ENCODE measurements around the gene CREB3.
A peak's percentile ranks its signal among the peaks of the same experiment; 100 is the strongest.

CREB3 gene, protein sequence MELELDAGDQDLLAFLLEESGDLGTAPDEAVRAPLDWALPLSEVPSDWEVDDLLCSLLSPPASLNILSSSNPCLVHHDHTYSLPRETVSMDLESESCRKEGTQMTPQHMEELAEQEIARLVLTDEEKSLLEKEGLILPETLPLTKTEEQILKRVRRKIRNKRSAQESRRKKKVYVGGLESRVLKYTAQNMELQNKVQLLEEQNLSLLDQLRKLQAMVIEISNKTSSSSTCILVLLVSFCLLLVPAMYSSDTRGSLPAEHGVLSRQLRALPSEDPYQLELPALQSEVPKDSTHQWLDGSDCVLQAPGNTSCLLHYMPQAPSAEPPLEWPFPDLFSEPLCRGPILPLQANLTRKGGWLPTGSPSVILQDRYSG

DNA sequence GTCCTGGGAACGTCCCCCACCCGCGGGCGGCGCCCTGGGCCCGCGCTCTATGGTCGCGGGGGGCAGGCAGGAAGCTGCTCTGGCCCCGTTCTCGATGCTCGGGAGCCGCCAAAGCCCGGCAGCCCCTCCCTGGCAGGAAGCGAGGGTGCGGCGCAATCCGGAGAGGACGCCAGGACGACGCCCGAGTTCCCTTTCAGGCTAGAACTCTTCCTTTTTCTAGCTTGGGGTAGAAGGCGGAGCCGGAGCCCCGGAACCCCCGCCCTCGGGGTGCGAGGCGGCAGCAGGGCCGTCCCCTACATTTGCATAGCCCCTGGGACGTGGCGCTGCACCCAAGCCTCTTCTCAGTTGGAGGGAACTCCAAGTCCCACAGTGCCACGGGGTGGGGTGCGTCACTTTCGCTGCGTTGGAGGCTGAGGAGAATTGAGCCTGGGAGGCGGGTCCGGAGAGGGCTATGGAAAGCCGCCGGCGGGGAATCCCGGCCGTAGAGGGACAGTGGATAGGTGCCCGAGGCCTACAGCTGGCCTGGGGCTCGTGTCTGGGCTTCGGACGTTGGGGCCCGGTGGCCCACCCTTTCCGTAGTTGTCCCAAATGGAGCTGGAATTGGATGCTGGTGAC lies at the start of gene CREB3, which contains the start of gene TLN1:
Gene CREB3 (plus strand): TSS at position 482 of the 615 bp plus-strand sequence. CDS start 107 bp downstream, at position 589.
Gene TLN1 (minus strand): TSS at position 11 of the 615 bp plus-strand sequence. CDS start 6,501 bp downstream, outside the sequence.
- peak; percentile 67 to 100 (median 96) for DNase-seq

- no peak for DNase-seq
These were observed 49.1 kb upstream of the CREB3 start for GRCh38 chr9:35683323-35683722.

GRCh38 chr9:35684921-35685320 lies 47.5 kb upstream of the CREB3 start:
- DNase-seq, result no peak

GRCh38 chr9:35685506-35685905 lies 47.0 kb upstream of the CREB3 start:
- DNase-seq, result no peak

- DNase-seq, result no peak
These were observed 46.0 kb upstream of the CREB3 start for GRCh38 chr9:35686222-35687203.

DNA sequence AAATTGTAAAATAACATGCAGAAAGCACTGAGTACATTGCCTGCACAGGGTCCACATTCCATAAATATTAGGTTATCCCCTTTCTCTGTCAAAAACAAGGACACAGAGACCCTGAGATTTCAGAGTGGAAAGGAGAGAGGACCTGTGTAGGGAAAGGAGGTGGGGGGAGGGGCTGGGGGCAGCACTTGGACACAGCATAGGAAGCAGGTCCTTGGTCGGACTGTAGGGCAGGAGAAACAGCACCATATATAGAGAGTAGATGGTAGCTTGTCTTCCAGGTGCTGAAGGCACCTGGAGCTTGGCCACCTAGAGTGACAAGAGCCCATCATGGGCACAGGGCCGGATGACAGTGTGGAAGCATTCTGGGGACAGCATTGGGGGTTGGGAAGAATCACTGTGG lies 45.2 kb upstream of the CREB3 start:
- no peak for DNase-seq

DNA sequence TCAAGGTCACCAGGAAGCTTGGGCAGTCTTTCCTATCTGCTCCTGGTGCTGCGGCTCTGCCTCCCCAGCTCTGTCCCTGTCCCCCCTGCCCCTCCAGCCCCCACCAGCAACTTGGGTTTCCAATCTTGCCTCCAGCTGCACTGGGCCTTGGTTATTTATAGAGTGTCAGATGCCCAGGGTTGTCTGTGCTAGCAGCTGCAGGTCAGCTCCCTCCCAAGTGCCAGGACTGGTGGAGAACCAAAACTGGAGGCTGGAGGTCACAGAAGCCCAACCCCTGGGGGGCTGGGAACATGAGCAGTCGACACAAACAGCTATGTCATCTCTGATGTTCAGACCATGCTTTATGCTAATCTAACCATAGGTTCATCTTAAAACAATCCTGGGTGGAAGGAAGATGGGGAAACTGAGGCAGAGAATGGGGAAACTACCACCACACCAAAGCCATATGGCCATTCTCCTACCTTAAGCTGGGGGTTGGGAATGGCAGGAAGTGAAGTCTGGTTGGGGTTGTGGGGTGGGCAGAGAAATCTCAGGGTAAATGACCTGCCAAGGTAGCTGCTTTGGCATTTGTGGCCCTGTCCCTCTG lies 44.4 kb upstream of the CREB3 start:
- no peak for DNase-seq

DNA sequence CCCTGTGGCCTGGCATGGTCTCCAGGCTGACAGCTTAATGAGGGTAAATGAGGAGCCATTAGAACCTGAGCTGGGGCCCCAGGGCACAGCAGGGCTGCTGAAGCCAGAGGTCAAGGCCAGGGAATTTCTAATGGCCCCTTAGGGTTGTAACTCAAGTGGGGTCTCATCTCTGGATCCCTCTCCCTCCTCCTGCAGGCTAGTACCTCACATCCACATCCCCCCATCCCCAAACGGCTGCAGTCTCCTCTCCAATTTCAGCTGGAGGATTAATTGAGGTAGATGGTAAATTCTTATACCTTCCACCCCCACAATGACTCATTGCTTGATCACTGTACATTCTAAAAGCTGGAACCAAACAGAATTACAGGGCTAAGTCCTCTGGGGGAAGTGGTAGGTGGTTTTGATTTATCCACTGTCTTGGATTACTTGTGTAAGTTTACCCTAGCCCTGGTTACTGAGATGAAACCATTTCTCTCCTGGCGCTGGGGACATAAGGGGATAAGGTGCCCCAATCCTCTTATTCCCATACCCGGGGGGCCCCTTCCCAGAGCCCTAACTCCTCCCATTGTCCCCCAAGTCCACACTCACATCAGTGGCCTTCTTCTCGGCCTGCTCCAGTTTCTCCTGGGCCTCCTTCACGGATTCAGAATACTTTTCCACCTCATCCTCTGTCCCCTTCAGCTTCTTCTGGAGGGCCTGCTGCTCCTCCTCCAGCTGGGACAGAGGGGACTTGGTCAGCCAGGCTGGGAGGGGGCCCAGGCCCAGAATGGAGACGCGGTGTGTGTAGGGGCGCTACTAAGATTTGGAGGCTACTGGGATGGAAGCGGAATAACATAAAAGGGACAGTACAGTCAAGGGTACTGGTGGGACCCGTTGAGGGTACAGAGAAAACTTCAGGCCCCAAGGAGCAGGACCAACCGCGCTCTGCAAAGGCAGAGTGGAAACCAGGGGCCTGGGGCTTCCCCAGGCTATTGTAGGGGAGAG lies 43.6 kb upstream of the CREB3 start:
- DNase-seq, result peak in 1 of 51 donors; percentile 3

DNA sequence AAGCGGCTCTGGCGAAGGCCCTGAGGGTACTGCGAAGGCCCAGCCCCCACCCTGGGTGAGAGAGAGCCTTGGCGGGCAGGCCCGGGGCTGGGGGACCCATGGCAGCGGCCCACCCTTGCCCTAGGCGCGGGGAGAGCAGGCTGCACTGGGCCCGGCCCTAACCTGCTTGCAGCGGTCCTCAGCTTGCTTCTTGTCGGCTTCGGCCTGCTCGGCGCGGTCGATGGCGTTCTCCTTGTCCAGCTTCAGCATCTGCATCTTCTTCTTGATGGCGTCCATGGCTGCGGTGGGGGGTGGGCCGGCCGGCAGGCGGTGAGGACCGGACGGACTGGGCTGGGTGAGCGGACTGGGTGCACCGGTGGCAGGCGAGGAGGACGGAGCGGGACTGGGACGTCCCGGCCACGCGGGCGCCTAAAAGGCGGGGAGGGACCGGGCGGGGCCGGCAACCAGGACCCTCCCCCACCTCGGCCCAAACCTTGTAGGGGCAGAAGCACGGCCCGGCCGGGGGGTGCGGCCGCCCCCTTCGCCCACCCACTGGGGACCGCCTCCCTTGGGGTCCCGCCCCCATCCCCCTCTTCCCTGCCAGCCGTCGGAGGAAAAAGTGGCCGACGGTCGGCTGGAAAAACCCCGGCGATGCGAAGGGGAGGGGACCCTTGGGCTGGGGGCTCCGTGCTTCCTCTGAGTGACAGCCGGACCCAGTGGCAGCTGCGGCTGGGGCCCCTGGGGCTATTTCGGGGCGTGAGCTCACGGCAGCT lies 42.7 kb upstream of the CREB3 start, which contains the start of gene TPM2:
Gene TPM2 (minus strand): TSS at position 384 of the 752 bp plus-strand sequence. CDS start 108 bp downstream, at position 276.
- no peak for DNase-seq

GRCh38 chr9:35690294-35690613 lies 42.2 kb upstream of the CREB3 start:
- peak in 1 of 51 donors; percentile 13 for DNase-seq

GRCh38 chr9:35690614-35691333 lies 41.7 kb upstream of the CREB3 start:
- DNase-seq, result peak in 30 of 51 donors; percentile 9 to 66 (median 34)

- DNase-seq, result peak in 1 of 51 donors; percentile 33
These were observed 41.2 kb upstream of the CREB3 start for GRCh38 chr9:35691334-35691650.

GRCh38 chr9:35691757-35692301 lies 40.6 kb upstream of the CREB3 start:
- DNase-seq, result no peak

DNA sequence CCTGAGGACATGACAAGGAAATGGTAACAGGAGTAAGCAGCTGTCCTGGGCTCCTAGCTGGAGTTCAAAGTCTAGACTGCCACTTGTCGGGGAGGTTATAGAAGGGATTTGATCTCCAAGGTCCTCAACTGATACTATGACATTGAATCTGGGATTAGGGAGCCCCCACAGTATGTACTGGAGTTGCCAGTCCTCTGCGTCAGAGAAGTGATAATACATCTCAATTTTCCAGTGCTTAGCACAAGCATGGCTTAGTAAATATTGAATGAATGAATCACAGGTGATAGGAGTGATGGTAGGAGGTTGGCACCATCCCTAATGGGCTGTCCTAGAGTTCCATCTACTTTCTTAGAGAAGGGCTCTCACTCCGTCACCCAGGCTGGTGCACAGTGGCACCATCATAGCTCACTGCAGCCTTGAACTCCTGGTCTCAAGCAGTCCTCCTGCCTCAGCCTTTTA lies 36.5 kb upstream of the CREB3 start:
- DNase-seq, result no peak

- peak in 20 of 51 donors; percentile 4 to 37 (median 24) for DNase-seq
These were observed 35.8 kb upstream of the CREB3 start for GRCh38 chr9:35696520-35697215.

DNA sequence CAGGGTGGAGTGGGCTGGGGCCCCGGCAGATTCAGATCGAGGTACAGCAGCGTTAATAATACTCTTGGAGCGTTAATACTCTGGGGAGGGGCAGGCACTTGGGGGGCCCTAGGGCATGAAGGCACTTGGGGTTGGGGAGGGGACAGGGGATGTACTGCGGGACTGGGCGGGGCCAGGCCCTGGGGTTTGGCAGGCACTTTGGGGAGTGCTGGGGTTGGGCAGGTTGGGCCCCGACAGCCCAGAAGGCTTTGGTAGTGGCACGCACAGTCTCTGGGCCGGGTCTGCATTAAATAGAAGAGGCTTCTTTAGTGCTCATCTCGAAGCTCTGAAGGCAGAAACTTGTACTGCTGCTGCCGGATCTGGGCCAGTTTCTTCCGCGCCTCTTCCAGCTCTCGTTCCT lies 35.0 kb upstream of the CREB3 start:
- DNase-seq, result no peak

DNA sequence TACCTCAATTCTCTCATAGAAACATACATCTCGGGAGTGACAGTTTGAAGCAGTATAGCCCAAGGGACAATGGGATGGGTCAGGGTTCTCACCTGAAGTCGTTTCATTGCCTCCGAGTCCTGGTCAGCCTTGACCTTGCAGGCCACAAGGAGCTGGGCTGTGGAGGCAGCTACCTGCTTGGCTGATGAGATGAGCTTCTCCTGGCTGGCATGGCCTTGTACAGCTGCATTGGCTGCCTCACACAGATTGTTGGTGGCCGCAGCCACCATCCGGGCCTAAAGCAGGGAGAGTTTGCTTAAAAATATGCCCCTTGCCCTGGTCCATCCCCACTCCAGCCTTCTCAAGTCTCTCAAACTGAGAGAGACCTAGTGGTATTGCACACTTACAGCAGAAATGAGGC lies 34.2 kb upstream of the CREB3 start:
- no peak for DNase-seq

- peak in 15 of 51 donors; percentile 4 to 66 (median 22) for DNase-seq
These were observed 32.4 kb upstream of the CREB3 start for GRCh38 chr9:35700031-35700430.

Measured in hypothalamus (tissue), 51 donors.